Measurements from ENCODE around the gene ARVCF. TPM values are rescaled to one million over a fixed set of nuclear protein-coding genes. Genes with fewer than 3 reads are reported as not detected.

Gene ARVCF
- total and polyA plus RNA-seq, 9 of the 15 experiments (the other 6 are each of a cell fraction or from before 2014, with no cell fraction given) = 0.03 to 97.4 (median 15.6) TPM

DNA sequence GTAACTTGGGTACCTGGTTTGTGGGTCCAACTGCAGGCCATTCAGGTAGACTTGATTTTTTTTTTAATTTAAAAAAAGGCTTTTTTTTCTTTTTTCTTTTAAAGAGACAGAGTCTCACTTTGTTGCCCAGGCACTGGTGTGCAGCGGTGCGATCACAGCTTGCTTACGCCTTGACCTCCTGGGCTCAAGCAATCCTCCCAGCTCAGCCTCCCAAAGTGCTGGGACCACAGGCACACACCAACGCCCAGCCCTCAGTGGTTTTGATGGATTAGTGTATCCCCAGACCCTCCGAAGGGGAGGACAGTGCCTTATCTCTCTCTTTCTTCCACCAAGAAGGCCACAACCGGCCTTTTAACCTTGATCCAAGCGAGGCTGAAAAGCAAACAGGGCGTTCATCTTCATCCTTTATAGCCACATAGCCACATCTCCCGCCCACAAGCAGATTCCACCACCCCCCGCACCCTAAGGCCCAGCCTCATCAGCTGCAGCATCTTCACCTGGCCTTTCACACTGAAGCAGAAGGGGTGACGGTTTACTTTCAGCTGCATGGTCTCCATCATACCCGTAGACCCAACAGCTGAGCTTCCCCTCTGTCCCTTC lies 92.6 kb downstream of the ARVCF start (continued):
- 0 out of 2 replicates have a peak, but pooled peaks have one; percentile 75 for TF ChIP-seq PURB (CRISPR knock-in tag; IDR thresholded peaks at IDR 0.05; ENCODE audit: low read depth)
- TF ChIP-seq MAFK (IDR thresholded peaks at IDR 0.05; ENCODE audit: low read length) = peak; percentile 33; the same call in 1 of the 2 replicates
- TF ChIP-seq, protein P1, sequence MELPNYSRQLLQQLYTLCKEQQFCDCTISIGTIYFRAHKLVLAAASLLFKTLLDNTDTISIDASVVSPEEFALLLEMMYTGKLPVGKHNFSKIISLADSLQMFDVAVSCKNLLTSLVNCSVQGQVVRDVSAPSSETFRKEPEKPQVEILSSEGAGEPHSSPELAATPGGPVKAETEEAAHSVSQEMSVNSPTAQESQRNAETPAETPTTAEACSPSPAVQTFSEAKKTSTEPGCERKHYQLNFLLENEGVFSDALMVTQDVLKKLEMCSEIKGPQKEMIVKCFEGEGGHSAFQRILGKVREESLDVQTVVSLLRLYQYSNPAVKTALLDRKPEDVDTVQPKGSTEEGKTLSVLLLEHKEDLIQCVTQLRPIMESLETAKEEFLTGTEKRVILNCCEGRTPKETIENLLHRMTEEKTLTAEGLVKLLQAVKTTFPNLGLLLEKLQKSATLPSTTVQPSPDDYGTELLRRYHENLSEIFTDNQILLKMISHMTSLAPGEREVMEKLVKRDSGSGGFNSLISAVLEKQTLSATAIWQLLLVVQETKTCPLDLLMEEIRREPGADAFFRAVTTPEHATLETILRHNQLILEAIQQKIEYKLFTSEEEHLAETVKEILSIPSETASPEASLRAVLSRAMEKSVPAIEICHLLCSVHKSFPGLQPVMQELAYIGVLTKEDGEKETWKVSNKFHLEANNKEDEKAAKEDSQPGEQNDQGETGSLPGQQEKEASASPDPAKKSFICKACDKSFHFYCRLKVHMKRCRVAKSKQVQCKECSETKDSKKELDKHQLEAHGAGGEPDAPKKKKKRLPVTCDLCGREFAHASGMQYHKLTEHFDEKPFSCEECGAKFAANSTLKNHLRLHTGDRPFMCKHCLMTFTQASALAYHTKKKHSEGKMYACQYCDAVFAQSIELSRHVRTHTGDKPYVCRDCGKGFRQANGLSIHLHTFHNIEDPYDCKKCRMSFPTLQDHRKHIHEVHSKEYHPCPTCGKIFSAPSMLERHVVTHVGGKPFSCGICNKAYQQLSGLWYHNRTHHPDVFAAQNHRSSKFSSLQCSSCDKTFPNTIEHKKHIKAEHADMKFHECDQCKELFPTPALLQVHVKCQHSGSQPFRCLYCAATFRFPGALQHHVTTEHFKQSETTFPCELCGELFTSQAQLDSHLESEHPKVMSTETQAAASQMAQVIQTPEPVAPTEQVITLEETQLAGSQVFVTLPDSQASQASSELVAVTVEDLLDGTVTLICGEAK (IDR thresholded peaks at IDR 0.05) = no peak
- TF ChIP-seq, protein P1 (CRISPR knock-in tag; IDR thresholded peaks at IDR 0.05) = 0 out of 2 replicates have a peak, but pooled peaks have one; percentile 3
- TF ChIP-seq, protein P2, sequence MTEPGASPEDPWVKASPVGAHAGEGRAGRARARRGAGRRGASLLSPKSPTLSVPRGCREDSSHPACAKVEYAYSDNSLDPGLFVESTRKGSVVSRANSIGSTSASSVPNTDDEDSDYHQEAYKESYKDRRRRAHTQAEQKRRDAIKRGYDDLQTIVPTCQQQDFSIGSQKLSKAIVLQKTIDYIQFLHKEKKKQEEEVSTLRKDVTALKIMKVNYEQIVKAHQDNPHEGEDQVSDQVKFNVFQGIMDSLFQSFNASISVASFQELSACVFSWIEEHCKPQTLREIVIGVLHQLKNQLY (CRISPR knock-in tag; conservative IDR thresholded peaks at IDR 0.05) = 0 out of 4 replicates have a peak, but pooled peaks of 1 of the 2 experiments have one; percentile 24

Measured in K562 (cell line).